ENCODE results near the gene KCNK2. TPM values are rescaled to one million over a fixed set of nuclear protein-coding genes. Genes with fewer than 3 reads are reported as not detected.

The KCNK2 gene
- polyA plus RNA-seq, 3 donors: not detected

DNA sequence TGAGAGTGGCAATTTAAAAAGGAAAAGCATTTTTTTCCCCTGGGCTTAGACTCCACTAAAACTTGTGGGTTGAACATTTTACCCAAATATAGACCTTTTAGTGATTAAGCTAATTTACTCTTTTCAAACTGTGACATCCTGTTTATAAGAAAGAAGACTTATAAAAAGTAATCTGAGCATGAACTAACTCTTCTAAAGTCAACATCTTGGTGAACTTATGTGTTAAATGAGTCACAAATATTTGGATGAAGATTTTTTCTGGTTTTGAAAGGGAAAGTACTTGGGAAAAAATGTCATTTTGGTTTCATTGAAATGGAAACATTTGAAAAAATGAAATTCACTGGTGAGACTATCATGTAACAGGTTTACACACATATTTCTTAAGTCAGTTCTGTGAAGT, 109.8 kb downstream of the KCNK2 start:
- H3K9me3 ChIP-seq (replicated peaks in 1 of 2; ENCODE audit: control insufficient read depth in 1 of 2, insufficient read depth in 1 of 2, low read length in 2 of 2): no peaks in the 10 kb centered on the region
- H3K36me3 ChIP-seq (replicated peaks in 1 of 2; ENCODE audit: control insufficient read depth in 1 of 2, insufficient read depth in 2 of 2, low read length in 2 of 2): no peaks in the 10 kb centered on the region
- H4K20me1 ChIP-seq (ENCODE audit: insufficient read depth, low read length): no peaks in the 10 kb centered on the region
- H2AFZ ChIP-seq (ENCODE audit: insufficient read depth, low read depth, low read length, poor library complexity, severe bottlenecking): no peak overlapping the region
- H3K9ac ChIP-seq (ENCODE audit: insufficient read depth, low read length, poor library complexity, severe bottlenecking): no peak overlapping the region
- no peak overlapping the region for H3K4me3 ChIP-seq (replicated peaks in 1 of 3; ENCODE audit: low read depth in 2 of 3, low read length in 3 of 3)
- H3K27ac ChIP-seq (ENCODE audit: low read depth in 1 of 2, low read length in 2 of 2): no peak overlapping the region
- Mint-ChIP-seq H3K27ac (no peak overlapping the region), H3K36me3 (no peaks in the 10 kb centered on the region), H3K4me3 (no peak overlapping the region), H3K9me3 (peaks cover 0 to 7% (median 0%) of the 10 kb centered on the region in 7 donors), H3K4me1 (no peaks in the 10 kb centered on the region), H3K27me3 (ENCODE audit: low read depth in 3 of 3) (no peaks in the 10 kb centered on the region)
- intact Hi-C loops (cut with micrococcal nuclease): no loop called here
- no peaks in the 10 kb centered on the region for H3K27me3 ChIP-seq (ENCODE audit: control insufficient read depth in 2 of 2, insufficient read depth in 2 of 2, low read length in 2 of 2)
- no peak for DNase-seq
- no peak overlapping the region for H3K4me2 ChIP-seq (replicated peaks; ENCODE audit: extremely low read depth, low read length, poor library complexity, severe bottlenecking)
- H3K4me1 ChIP-seq (ENCODE audit: control insufficient read depth in 1 of 2, insufficient read depth in 2 of 2, low read length in 2 of 2): no peaks in the 10 kb centered on the region
- TF ChIP-seq, protein P1, sequence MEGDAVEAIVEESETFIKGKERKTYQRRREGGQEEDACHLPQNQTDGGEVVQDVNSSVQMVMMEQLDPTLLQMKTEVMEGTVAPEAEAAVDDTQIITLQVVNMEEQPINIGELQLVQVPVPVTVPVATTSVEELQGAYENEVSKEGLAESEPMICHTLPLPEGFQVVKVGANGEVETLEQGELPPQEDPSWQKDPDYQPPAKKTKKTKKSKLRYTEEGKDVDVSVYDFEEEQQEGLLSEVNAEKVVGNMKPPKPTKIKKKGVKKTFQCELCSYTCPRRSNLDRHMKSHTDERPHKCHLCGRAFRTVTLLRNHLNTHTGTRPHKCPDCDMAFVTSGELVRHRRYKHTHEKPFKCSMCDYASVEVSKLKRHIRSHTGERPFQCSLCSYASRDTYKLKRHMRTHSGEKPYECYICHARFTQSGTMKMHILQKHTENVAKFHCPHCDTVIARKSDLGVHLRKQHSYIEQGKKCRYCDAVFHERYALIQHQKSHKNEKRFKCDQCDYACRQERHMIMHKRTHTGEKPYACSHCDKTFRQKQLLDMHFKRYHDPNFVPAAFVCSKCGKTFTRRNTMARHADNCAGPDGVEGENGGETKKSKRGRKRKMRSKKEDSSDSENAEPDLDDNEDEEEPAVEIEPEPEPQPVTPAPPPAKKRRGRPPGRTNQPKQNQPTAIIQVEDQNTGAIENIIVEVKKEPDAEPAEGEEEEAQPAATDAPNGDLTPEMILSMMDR (IDR thresholded peaks at IDR 0.05): no peak
- no peaks in the 10 kb centered on the region for H3K79me2 ChIP-seq (ENCODE audit: insufficient read depth, low read length)

GRCh38 chr1:215198021-215198420, 115.5 kb downstream of the KCNK2 start:
- peaks cover 0 to 3% (median 0%) of the 10 kb centered on the region in 7 donors for H3K9me3 Mint-ChIP-seq
- no peak overlapping the region for H2AFZ ChIP-seq (ENCODE audit: insufficient read depth, low read depth, low read length, poor library complexity, severe bottlenecking)
- no peaks in the 10 kb centered on the region for H3K36me3 Mint-ChIP-seq
- no peaks in the 10 kb centered on the region for H3K36me3 ChIP-seq (replicated peaks in 1 of 2; ENCODE audit: control insufficient read depth in 1 of 2, insufficient read depth in 2 of 2, low read length in 2 of 2)
- no peak overlapping the region for H3K27ac ChIP-seq (ENCODE audit: low read depth in 1 of 2, low read length in 2 of 2)
- H3K9me3 ChIP-seq (replicated peaks in 1 of 2; ENCODE audit: control insufficient read depth in 1 of 2, insufficient read depth in 1 of 2, low read length in 2 of 2): no peaks in the 10 kb centered on the region
- H3K27me3 Mint-ChIP-seq (ENCODE audit: low read depth in 3 of 3): no peaks in the 10 kb centered on the region
- intact Hi-C loops (cut with micrococcal nuclease): no loop called here
- TF ChIP-seq, protein P1 (IDR thresholded peaks at IDR 0.05): no peak
- no peak overlapping the region for H3K4me3 ChIP-seq (replicated peaks in 1 of 3; ENCODE audit: low read depth in 2 of 3, low read length in 3 of 3)
- no peak for DNase-seq
- H4K20me1 ChIP-seq (ENCODE audit: insufficient read depth, low read length): no peaks in the 10 kb centered on the region
- H3K27me3 ChIP-seq (ENCODE audit: control insufficient read depth in 2 of 2, insufficient read depth in 2 of 2, low read length in 2 of 2): no peaks in the 10 kb centered on the region
- H3K4me1 ChIP-seq (ENCODE audit: control insufficient read depth in 1 of 2, insufficient read depth in 2 of 2, low read length in 2 of 2): no peaks in the 10 kb centered on the region
- H3K27ac Mint-ChIP-seq: no peak overlapping the region
- H3K9ac ChIP-seq (ENCODE audit: insufficient read depth, low read length, poor library complexity, severe bottlenecking): no peak overlapping the region
- no CpG with 5 or more reads among the region's 1 CpG for WGBS (ENCODE audit: insufficient coverage)
- H3K79me2 ChIP-seq (ENCODE audit: insufficient read depth, low read length): no peaks in the 10 kb centered on the region
- no peak overlapping the region for H3K4me3 Mint-ChIP-seq
- no peak overlapping the region for H3K4me2 ChIP-seq (replicated peaks; ENCODE audit: extremely low read depth, low read length, poor library complexity, severe bottlenecking)
- no peaks in the 10 kb centered on the region for H3K4me1 Mint-ChIP-seq

All from CD14-positive monocyte (primary cell).